ENCODE data around the gene OR4K5. TPM values are rescaled to one million over a fixed set of nuclear protein-coding genes. Genes with fewer than 3 reads are reported as not detected.

OR4K5 gene
- total and polyA plus RNA-seq, 2 experiments from 2014 or later = not detected

GRCh38 chr14:19902409-19902808, 18.0 kb upstream of the OR4K5 start:
- H3K9me2 ChIP-seq (replicated peaks; ENCODE audit: insufficient read depth) = no peaks in the 10 kb centered on the region
- no peak overlapping the region for H3K4me2 ChIP-seq
- H3K79me2 ChIP-seq = no peaks in the 10 kb centered on the region
- no peak overlapping the region for H3K4me3 ChIP-seq
- no peak overlapping the region for H3K27ac ChIP-seq
- no peaks in the 10 kb centered on the region for H3K4me1 ChIP-seq (ENCODE audit: insufficient read depth)
- WGBS (ENCODE audit: low lambda C conversion rate, missing lambda C conversion rate) = 72% methylated on average over 4 of the region's 4 CpGs
- no peaks in the 10 kb centered on the region for H4K20me1 ChIP-seq (ENCODE audit: insufficient read depth, poor library complexity, severe bottlenecking)
- no peak overlapping the region for H2AFZ ChIP-seq
- peaks cover 21% of the 10 kb centered on the region for H3K9me3 ChIP-seq (ENCODE audit: low read depth)
- no peak for TF ChIP-seq EZH2phosphoT487 (IDR thresholded peaks at IDR 0.05; ENCODE audit: low read depth, severe bottlenecking, unreplicated experiment)
- TF ChIP-seq, protein P1, sequence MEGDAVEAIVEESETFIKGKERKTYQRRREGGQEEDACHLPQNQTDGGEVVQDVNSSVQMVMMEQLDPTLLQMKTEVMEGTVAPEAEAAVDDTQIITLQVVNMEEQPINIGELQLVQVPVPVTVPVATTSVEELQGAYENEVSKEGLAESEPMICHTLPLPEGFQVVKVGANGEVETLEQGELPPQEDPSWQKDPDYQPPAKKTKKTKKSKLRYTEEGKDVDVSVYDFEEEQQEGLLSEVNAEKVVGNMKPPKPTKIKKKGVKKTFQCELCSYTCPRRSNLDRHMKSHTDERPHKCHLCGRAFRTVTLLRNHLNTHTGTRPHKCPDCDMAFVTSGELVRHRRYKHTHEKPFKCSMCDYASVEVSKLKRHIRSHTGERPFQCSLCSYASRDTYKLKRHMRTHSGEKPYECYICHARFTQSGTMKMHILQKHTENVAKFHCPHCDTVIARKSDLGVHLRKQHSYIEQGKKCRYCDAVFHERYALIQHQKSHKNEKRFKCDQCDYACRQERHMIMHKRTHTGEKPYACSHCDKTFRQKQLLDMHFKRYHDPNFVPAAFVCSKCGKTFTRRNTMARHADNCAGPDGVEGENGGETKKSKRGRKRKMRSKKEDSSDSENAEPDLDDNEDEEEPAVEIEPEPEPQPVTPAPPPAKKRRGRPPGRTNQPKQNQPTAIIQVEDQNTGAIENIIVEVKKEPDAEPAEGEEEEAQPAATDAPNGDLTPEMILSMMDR (IDR thresholded peaks at IDR 0.05; ENCODE audit: poor library complexity) = no peak
- TF ChIP-seq EZH2 (IDR thresholded peaks at IDR 0.05; ENCODE audit: borderline replicate concordance) = no peak
- DNase-seq (ENCODE audit: low spot score) = no peak
- H3K36me3 ChIP-seq (replicated peaks; ENCODE audit: insufficient read depth, low read depth) = no peaks in the 10 kb centered on the region
- no peaks in the 10 kb centered on the region for H3K27me3 ChIP-seq

DNA sequence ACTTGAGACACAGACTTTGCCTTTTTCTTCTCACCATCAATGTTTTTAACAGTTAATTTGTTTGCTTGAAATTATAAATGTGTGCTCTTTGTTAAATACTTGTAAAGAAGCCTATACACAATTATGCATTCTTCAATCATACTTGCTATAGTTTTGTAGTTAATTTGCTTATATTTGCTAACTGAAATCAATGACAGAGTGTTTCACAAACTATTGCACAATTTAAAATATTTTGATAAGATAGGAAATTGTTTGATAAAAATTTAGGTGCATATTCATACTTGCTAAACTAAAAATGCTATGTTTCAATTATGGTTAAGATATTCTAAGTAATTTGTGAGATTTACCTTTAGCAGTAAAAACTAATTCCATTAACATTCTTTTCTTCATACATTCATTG, 13.7 kb upstream of the OR4K5 start:
- TF ChIP-seq, protein P1 (IDR thresholded peaks at IDR 0.05; ENCODE audit: poor library complexity) = no peak
- TF ChIP-seq EZH2 (IDR thresholded peaks at IDR 0.05; ENCODE audit: borderline replicate concordance) (no peak), EZH2phosphoT487 (IDR thresholded peaks at IDR 0.05; ENCODE audit: low read depth, severe bottlenecking, unreplicated experiment) (no peak)
- Histone ChIP-seq H2AFZ (no peak overlapping the region), H3K4me2 (no peak overlapping the region), H3K27ac (no peak overlapping the region), H3K36me3 (replicated peaks; ENCODE audit: insufficient read depth, low read depth) (no peaks in the 10 kb centered on the region), H3K9me3 (ENCODE audit: low read depth) (peaks cover 10% of the 10 kb centered on the region), H4K20me1 (ENCODE audit: insufficient read depth, poor library complexity, severe bottlenecking) (no peaks in the 10 kb centered on the region), H3K79me2 (no peaks in the 10 kb centered on the region), H3K9me2 (replicated peaks; ENCODE audit: insufficient read depth) (no peaks in the 10 kb centered on the region), H3K27me3 (no peaks in the 10 kb centered on the region), H3K4me3 (no peak overlapping the region), H3K4me1 (ENCODE audit: insufficient read depth) (no peaks in the 10 kb centered on the region)
- no peak for DNase-seq (ENCODE audit: low spot score)

GRCh38 chr14:19911114-19911513, 9.3 kb upstream of the OR4K5 start:
- H3K9me3 ChIP-seq (ENCODE audit: low read depth) = peaks cover 8% of the 10 kb centered on the region
- H4K20me1 ChIP-seq (ENCODE audit: insufficient read depth, poor library complexity, severe bottlenecking) = no peaks in the 10 kb centered on the region
- H3K79me2 ChIP-seq = no peaks in the 10 kb centered on the region
- H2AFZ ChIP-seq = no peak overlapping the region
- no peak overlapping the region for H3K4me3 ChIP-seq
- H3K4me2 ChIP-seq = no peak overlapping the region
- no peak for DNase-seq (ENCODE audit: low spot score)
- no peaks in the 10 kb centered on the region for H3K36me3 ChIP-seq (replicated peaks; ENCODE audit: insufficient read depth, low read depth)
- no peaks in the 10 kb centered on the region for H3K4me1 ChIP-seq (ENCODE audit: insufficient read depth)
- 38% methylated on average over 3 of the region's 3 CpGs for WGBS (ENCODE audit: low lambda C conversion rate, missing lambda C conversion rate)
- H3K9me2 ChIP-seq (replicated peaks; ENCODE audit: insufficient read depth) = no peaks in the 10 kb centered on the region
- no peaks in the 10 kb centered on the region for H3K27me3 ChIP-seq
- TF ChIP-seq EZH2 (IDR thresholded peaks at IDR 0.05; ENCODE audit: borderline replicate concordance) (no peak), EZH2phosphoT487 (IDR thresholded peaks at IDR 0.05; ENCODE audit: low read depth, severe bottlenecking, unreplicated experiment) (no peak)
- TF ChIP-seq, protein P1 (IDR thresholded peaks at IDR 0.05; ENCODE audit: poor library complexity) = no peak
- no peak overlapping the region for H3K27ac ChIP-seq

GRCh38 chr14:19917243-19917642, 3.2 kb upstream of the OR4K5 start:
- WGBS (ENCODE audit: low lambda C conversion rate, missing lambda C conversion rate) = 71% methylated on average over 3 of the region's 3 CpGs
- no peaks in the 10 kb centered on the region for H3K9me2 ChIP-seq (replicated peaks; ENCODE audit: insufficient read depth)
- H3K4me2 ChIP-seq = no peak overlapping the region
- no peak overlapping the region for H3K4me3 ChIP-seq
- H3K27me3 ChIP-seq = no peaks in the 10 kb centered on the region
- H3K79me2 ChIP-seq = no peaks in the 10 kb centered on the region
- H3K36me3 ChIP-seq (replicated peaks; ENCODE audit: insufficient read depth, low read depth) = no peaks in the 10 kb centered on the region
- no peaks in the 10 kb centered on the region for H3K4me1 ChIP-seq (ENCODE audit: insufficient read depth)
- DNase-seq (ENCODE audit: low spot score) = no peak
- no peaks in the 10 kb centered on the region for H4K20me1 ChIP-seq (ENCODE audit: insufficient read depth, poor library complexity, severe bottlenecking)
- no peak overlapping the region for H2AFZ ChIP-seq
- no peak overlapping the region for H3K27ac ChIP-seq
- peaks cover 10% of the 10 kb centered on the region for H3K9me3 ChIP-seq (ENCODE audit: low read depth)
- TF ChIP-seq EZH2phosphoT487 (IDR thresholded peaks at IDR 0.05; ENCODE audit: low read depth, severe bottlenecking, unreplicated experiment) = no peak
- TF ChIP-seq, protein P1 (IDR thresholded peaks at IDR 0.05; ENCODE audit: poor library complexity) = no peak
- no peak for TF ChIP-seq EZH2 (IDR thresholded peaks at IDR 0.05; ENCODE audit: borderline replicate concordance)

Measured in hepatocyte (in vitro differentiated cells).